ENCODE measurements around the gene GABRB1. TPM values are rescaled to one million over a fixed set of nuclear protein-coding genes. Genes with fewer than 3 reads are reported as not detected.

GABRB1 gene
- total and polyA plus RNA-seq, 2 donors (not counting 3 experiments of a cell fraction or from before 2014, with no cell fraction given) = not detected

DNA sequence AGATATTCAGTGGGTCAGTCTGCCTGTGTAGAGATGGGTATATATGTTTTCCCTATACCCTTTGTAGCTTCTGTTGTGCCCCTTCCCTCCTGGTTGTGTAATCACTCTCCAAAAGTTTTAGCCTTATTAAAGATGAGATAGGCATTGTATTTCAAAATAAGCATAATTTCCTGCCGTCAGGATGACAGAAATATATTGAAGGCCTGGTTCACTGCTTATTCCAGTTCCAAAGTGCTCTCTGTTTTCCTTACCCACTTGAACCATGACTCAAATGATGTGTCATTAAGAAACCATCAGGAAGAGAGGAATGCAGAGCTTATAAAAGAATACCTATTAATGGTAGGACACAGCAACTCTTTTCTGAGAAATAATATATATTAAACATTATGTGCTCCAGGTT is 178.5 kb downstream of the GABRB1 start:
- no peaks in the 10 kb centered on the region for H3K4me1 ChIP-seq (ENCODE audit: control insufficient read depth, extremely low read depth, insufficient read depth, low read length)
- intact Hi-C loops (cut with micrococcal nuclease) (no loop called here), dilution Hi-C loops (cut with MboI; ENCODE audit: extremely low pct_ligation_motif_present, low sequenced_read_pairs) (no loop called here)
- DNase-seq (ENCODE audit: low read depth, low spot score) (no peak), FAIRE-seq (no peak)
- H3K27ac ChIP-seq (ENCODE audit: insufficient read depth, low read depth, low read length) = no peak overlapping the region
- H3K4me3 ChIP-seq (replicated peaks in 1 of 3; ENCODE audit: insufficient read depth in 1 of 3, low read depth in 1 of 3, low read length in 3 of 3) = no peak overlapping the region
- H3K36me3 ChIP-seq (ENCODE audit: control insufficient read depth in 2 of 2, extremely low read depth in 1 of 2, insufficient read depth in 2 of 2, low read length in 2 of 2) = no peaks in the 10 kb centered on the region
- peaks cover 2% of the 10 kb centered on the region for H4K20me1 ChIP-seq (replicated peaks; ENCODE audit: control insufficient read depth, extremely low read depth, insufficient read depth, low read length)
- H3K9me3 ChIP-seq (replicated peaks; ENCODE audit: control insufficient read depth, insufficient read depth, low read length) = no peaks in the 10 kb centered on the region
- no peaks in the 10 kb centered on the region for H3K9me1 ChIP-seq (replicated peaks; ENCODE audit: control insufficient read depth, extremely low read depth, insufficient read depth, low read length)
- ChIA-PET POLR2A (no interaction called here), CTCF (no interaction called here)
- no peak overlapping the region for H2AFZ ChIP-seq (ENCODE audit: low read depth, low read length)
- no peak for TF ChIP-seq POLR2AphosphoS5 (IDR thresholded peaks at IDR 0.05; ENCODE audit: insufficient read depth, low read depth, low read length)
- no peak for TF ChIP-seq MYC (IDR thresholded peaks at IDR 0.05; ENCODE audit: low read depth, low read length)
- TF ChIP-seq GATA2 (IDR thresholded peaks at IDR 0.05; ENCODE audit: insufficient read depth, insufficient read length, low read depth, low read length) = no peak
- no peaks in the 10 kb centered on the region for H3K79me2 ChIP-seq (ENCODE audit: control insufficient read depth, insufficient read depth, low read length)
- no peak overlapping the region for H3K9ac ChIP-seq (replicated peaks; ENCODE audit: extremely low read depth, insufficient read depth, low read length)
- BruUV-seq (replicated peaks) = no TSS peak
- no peaks in the 10 kb centered on the region for H3K27me3 ChIP-seq (ENCODE audit: control insufficient read depth in 2 of 2, insufficient read depth in 2 of 2, low read length in 2 of 2)
- no peak overlapping the region for H3K4me2 ChIP-seq (ENCODE audit: insufficient read depth, low read length)

DNA sequence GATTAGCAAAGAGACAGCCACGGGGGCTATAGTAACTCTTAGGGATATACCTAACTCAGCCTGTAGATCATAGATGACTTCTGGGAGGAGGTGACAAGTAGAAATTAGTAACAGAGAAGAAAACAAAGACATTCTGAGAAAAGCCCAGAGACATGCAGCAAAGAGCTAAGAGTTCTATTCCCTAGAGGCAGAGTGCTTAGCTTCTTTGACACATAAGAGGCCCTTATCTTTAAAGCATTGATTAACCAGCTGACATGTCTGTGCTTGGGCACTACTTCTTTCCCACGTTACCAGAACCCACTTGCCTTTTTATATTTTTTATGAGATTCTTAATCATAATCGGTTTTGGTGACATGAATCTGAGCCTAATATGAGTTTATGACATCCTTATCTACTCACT is 179.5 kb downstream of the GABRB1 start:
- H3K79me2 ChIP-seq (ENCODE audit: control insufficient read depth, insufficient read depth, low read length) = no peaks in the 10 kb centered on the region
- H3K27ac ChIP-seq (ENCODE audit: insufficient read depth, low read depth, low read length) = no peak overlapping the region
- no peaks in the 10 kb centered on the region for H3K4me1 ChIP-seq (ENCODE audit: control insufficient read depth, extremely low read depth, insufficient read depth, low read length)
- DNase-seq (ENCODE audit: low read depth, low spot score) (no peak), FAIRE-seq (no peak)
- H3K9me1 ChIP-seq (replicated peaks; ENCODE audit: control insufficient read depth, extremely low read depth, insufficient read depth, low read length) = no peaks in the 10 kb centered on the region
- BruUV-seq (replicated peaks) = no TSS peak
- no peak overlapping the region for H3K4me3 ChIP-seq (replicated peaks in 1 of 3; ENCODE audit: insufficient read depth in 1 of 3, low read depth in 1 of 3, low read length in 3 of 3)
- dilution Hi-C loops (cut with MboI; ENCODE audit: extremely low pct_ligation_motif_present, low sequenced_read_pairs) (no loop called here), intact Hi-C loops (cut with micrococcal nuclease) (no loop called here)
- H3K27me3 ChIP-seq (ENCODE audit: control insufficient read depth in 2 of 2, insufficient read depth in 2 of 2, low read length in 2 of 2) = no peaks in the 10 kb centered on the region
- ChIA-PET CTCF (no interaction called here), POLR2A (no interaction called here)
- H3K36me3 ChIP-seq (ENCODE audit: control insufficient read depth in 2 of 2, extremely low read depth in 1 of 2, insufficient read depth in 2 of 2, low read length in 2 of 2) = no peaks in the 10 kb centered on the region
- H3K9me3 ChIP-seq (replicated peaks; ENCODE audit: control insufficient read depth, insufficient read depth, low read length) = no peaks in the 10 kb centered on the region
- H4K20me1 ChIP-seq (replicated peaks; ENCODE audit: control insufficient read depth, extremely low read depth, insufficient read depth, low read length) = peaks cover 3% of the 10 kb centered on the region
- no peak overlapping the region for H3K4me2 ChIP-seq (ENCODE audit: insufficient read depth, low read length)
- no peak overlapping the region for H2AFZ ChIP-seq (ENCODE audit: low read depth, low read length)
- H3K9ac ChIP-seq (replicated peaks; ENCODE audit: extremely low read depth, insufficient read depth, low read length) = no peak overlapping the region
- TF ChIP-seq MAX (IDR thresholded peaks at IDR 0.05; ENCODE audit: insufficient read depth, insufficient read length) = no peak
- TF ChIP-seq POLR2AphosphoS5 (IDR thresholded peaks at IDR 0.05; ENCODE audit: insufficient read depth, low read depth, low read length) = no peak
- no peak for TF ChIP-seq MYC (IDR thresholded peaks at IDR 0.05; ENCODE audit: low read depth, low read length)
- no peak for TF ChIP-seq FOS (IDR thresholded peaks at IDR 0.05; ENCODE audit: borderline replicate concordance, insufficient read depth, low read length)
- TF ChIP-seq GATA2 (IDR thresholded peaks at IDR 0.05; ENCODE audit: insufficient read depth, insufficient read length, low read depth, low read length) = no peak

All from endothelial cell of umbilical vein (primary cell).